Fibroblast of villous mesenchyme (primary cell): ENCODE measurements around the gene LIN9. TPM values are rescaled to one million over a fixed set of nuclear protein-coding genes. Genes with fewer than 3 reads are reported as not detected.
A peak's percentile ranks its signal among the peaks of the same experiment; 100 is the strongest.

Experiments
- DNase-seq: peaks from one replicate; pipeline ENCODE4 v3.0.0-alpha.2; 2010; ENCODE audit warnings: low read depth
- H3K4me3 ChIP-seq: 2 replicates; pipeline ENCODE4 v1.5.1; 2011; ENCODE audit warnings: low read depth, mild to moderate bottlenecking, low read length
- total RNA-seq: library from RNA; depleted of rRNA; stranded (reverse); fragments of >200 nt; gene quantifications from 2 replicates; pipeline ENCODE4 v1.2.3, GENCODE V29; 2012
- TF ChIP-seq, protein P1 (sequence below): IDR thresholded peaks from 2 replicates; pipeline ENCODE4 v1.5.1; 2012; ENCODE audit warnings: low read depth, mild to moderate bottlenecking, low read length; ENCODE audit not compliant: insufficient read depth

Gene LIN9
- total RNA-seq, 1 donor: 5.6 TPM

DNA sequence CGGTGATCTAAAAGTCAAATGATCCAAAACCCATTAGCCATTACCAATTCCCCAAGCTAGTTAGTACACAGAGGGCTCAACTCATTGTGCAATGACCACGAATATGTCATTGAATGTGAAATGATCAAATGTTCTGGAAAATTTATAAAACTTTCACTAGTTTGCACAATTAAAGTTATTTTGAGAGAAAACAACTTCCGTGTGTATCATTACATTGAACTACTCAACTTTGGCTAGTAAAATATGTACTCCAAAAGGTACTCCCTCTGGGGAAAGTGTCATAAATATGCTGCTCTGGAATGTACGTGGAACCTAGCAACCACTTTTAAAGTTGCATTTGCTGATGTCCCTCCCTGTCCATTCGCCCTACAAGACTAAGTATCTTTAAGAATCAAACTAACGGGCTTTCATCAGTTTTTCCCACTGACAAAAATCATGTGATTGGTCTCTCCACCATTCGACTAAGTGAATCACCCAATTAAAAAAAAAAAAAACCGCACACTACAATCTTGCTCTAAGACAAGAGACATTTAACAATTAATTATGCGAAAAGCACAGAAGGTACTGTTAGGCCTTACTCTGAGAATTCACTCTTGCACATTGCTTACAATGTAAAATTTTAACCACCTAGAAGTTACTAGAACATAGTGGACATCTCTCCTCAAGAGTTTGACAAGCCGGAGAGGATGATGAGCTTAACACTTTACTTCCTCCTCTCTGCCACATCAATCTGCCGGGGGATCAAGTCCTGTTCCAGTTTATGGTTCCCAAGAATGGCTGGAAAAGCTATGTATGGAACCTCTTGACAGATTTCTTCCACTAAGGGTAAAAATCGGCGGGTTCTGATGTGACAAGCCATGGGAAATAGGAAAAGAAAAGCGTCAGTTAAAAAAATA, 123.6 kb downstream of the LIN9 start:
- TF ChIP-seq, protein P1, sequence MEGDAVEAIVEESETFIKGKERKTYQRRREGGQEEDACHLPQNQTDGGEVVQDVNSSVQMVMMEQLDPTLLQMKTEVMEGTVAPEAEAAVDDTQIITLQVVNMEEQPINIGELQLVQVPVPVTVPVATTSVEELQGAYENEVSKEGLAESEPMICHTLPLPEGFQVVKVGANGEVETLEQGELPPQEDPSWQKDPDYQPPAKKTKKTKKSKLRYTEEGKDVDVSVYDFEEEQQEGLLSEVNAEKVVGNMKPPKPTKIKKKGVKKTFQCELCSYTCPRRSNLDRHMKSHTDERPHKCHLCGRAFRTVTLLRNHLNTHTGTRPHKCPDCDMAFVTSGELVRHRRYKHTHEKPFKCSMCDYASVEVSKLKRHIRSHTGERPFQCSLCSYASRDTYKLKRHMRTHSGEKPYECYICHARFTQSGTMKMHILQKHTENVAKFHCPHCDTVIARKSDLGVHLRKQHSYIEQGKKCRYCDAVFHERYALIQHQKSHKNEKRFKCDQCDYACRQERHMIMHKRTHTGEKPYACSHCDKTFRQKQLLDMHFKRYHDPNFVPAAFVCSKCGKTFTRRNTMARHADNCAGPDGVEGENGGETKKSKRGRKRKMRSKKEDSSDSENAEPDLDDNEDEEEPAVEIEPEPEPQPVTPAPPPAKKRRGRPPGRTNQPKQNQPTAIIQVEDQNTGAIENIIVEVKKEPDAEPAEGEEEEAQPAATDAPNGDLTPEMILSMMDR: no peak
- peak; percentile 63 for DNase-seq
- peak overlapping the region; percentile 99 for H3K4me3 ChIP-seq

DNA sequence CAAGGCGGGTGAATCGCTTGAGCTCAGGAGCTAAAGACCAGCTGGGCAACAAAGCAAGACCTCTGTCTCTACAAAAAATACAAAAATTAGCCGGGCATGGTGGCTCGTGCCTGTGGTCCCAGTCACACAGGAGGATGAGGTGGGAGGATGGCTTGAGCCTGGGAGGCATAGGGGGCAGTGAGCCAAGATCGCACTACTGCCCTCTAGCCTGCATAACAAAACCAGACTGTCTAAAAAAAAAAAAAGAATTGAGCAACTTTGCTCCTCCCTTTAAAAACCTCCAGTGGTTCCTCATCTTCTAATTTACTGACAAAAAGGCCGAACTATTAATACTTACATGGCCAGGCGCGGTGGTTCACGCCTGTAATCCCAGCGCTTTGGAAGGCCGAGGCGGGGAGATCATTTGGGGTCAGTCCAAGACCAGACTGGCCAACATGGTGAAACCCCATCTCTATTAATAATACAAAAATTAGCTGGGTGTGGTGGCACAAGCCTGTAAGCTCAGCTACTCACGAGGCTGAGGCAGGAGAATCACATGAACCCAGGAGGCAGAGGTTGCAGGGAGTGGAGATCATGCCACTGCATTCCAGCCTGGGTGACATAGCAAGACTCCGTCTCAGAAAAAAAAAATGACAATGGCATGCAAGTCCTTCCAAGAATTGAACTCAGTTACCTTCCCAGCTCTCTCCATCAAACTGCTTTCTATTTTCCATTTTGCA, 126.8 kb downstream of the LIN9 start:
- peak overlapping the region; percentile 29 for H3K4me3 ChIP-seq

More for the DNA sequence above, 126.8 kb downstream of the LIN9 start:
- DNase-seq: peak; percentile 83
- TF ChIP-seq, protein P1: peak; percentile 32

Other genes with a start within 250 kb of the LIN9 start
- gene H3-3A, start 246.4 kb downstream of the LIN9 start, total RNA-seq: 107 and 148 TPM in 2 replicates
- gene ACBD3, start 122.4 kb downstream of the LIN9 start, total RNA-seq: 62.2 and 95.4 TPM in 2 replicates
- 0.43 TPM in 1 of 2 replicates, not detected in the other for gene MIXL1, start 85.5 kb downstream of the LIN9 start, total RNA-seq
- gene PARP1, start 98.9 kb upstream of the LIN9 start, total RNA-seq: 51.2 and 89.4 TPM in 2 replicates
- under 0.01 TPM in 1 of 2 replicates, not detected in the other for gene STUM, start 239.6 kb upstream of the LIN9 start, total RNA-seq